ENCODE measurements around the gene PTPN3. TPM values are rescaled to one million over a fixed set of nuclear protein-coding genes. Genes with fewer than 3 reads are reported as not detected.

The PTPN3 gene
- total RNA-seq, 2 donors from 2014 or later, result 16.9 to 20.3 TPM

DNA sequence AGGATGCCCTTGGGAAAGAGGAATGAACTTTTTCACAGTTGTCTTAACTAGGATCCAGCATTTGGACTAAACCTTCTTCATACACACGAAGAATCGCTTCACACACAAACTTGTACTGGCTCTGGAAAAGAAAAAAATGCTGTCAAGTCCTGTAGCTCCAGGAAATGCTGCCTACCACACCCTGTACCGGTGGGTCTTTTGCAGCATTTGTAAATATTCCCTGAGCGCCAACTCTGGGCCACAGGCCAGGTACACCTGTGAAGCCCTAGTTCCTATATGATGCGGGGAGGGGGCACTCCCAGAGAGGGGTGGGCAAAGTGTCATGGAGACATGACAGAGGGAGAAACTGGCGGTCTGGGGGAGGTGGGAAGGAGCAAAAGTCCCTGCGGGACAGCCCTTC, 118.6 kb downstream of the PTPN3 start:
- DNase-seq (ENCODE audit: low spot score), result no peak
- ATAC-seq (ENCODE audit: insufficient number of reproducible peaks, low FRiP score, low read depth), result no peak
- Histone ChIP-seq H3K27ac (no peak overlapping the region), H3K4me3 (no peak overlapping the region), H3K27me3 (replicated peaks; ENCODE audit: insufficient read depth) (no peaks in the 10 kb centered on the region), H3K36me3 (peaks cover 68% of the 10 kb centered on the region), H3K9me3 (no peaks in the 10 kb centered on the region), H3K4me1 (ENCODE audit: control insufficient read depth in 1 of 2, low read depth in 2 of 2) (no peaks in the 10 kb centered on the region)
- TF ChIP-seq, protein P1, sequence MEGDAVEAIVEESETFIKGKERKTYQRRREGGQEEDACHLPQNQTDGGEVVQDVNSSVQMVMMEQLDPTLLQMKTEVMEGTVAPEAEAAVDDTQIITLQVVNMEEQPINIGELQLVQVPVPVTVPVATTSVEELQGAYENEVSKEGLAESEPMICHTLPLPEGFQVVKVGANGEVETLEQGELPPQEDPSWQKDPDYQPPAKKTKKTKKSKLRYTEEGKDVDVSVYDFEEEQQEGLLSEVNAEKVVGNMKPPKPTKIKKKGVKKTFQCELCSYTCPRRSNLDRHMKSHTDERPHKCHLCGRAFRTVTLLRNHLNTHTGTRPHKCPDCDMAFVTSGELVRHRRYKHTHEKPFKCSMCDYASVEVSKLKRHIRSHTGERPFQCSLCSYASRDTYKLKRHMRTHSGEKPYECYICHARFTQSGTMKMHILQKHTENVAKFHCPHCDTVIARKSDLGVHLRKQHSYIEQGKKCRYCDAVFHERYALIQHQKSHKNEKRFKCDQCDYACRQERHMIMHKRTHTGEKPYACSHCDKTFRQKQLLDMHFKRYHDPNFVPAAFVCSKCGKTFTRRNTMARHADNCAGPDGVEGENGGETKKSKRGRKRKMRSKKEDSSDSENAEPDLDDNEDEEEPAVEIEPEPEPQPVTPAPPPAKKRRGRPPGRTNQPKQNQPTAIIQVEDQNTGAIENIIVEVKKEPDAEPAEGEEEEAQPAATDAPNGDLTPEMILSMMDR (IDR thresholded peaks at IDR 0.05), result no peak

GRCh38 chr9:109378316-109378715, 119.8 kb downstream of the PTPN3 start:
- Histone ChIP-seq H3K9me3 (no peaks in the 10 kb centered on the region), H3K4me1 (ENCODE audit: control insufficient read depth in 1 of 2, low read depth in 2 of 2) (no peaks in the 10 kb centered on the region), H3K27ac (no peak overlapping the region), H3K27me3 (replicated peaks; ENCODE audit: insufficient read depth) (no peaks in the 10 kb centered on the region), H3K36me3 (peaks cover 57% of the 10 kb centered on the region), H3K4me3 (no peak overlapping the region)
- DNase-seq (ENCODE audit: low spot score) (no peak), ATAC-seq (ENCODE audit: insufficient number of reproducible peaks, low FRiP score, low read depth) (no peak)
- TF ChIP-seq, protein P1 (IDR thresholded peaks at IDR 0.05), result no peak

DNA sequence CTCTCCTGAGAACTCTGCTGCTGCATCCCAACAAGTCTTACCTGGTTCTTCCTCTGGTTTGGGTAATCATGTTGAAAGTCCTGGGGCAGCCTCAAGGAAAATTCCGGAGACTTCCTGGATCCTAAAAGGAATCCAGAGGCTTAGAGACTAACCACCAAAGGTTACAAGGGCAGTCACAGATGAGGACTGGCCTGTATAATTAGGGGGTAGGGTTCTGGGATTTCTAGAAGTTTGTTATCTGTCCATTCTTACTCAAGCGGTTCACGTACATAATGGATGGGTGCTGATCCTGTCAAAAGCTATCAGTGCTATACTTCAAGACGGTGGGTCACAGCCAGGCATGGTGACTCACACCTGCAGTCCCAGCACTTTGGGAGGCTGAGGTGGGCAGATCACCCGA, 125.9 kb downstream of the PTPN3 start:
- Histone ChIP-seq H3K27me3 (replicated peaks; ENCODE audit: insufficient read depth) (no peaks in the 10 kb centered on the region), H3K36me3 (peaks cover 8% of the 10 kb centered on the region), H3K4me3 (no peak overlapping the region), H3K9me3 (no peaks in the 10 kb centered on the region), H3K27ac (no peak overlapping the region), H3K4me1 (ENCODE audit: control insufficient read depth in 1 of 2, low read depth in 2 of 2) (no peaks in the 10 kb centered on the region)
- TF ChIP-seq, protein P1 (IDR thresholded peaks at IDR 0.05), result no peak
- DNase-seq (ENCODE audit: low spot score), result no peak
- ATAC-seq (ENCODE audit: insufficient number of reproducible peaks, low FRiP score, low read depth), result no peak

- TF ChIP-seq, protein P1 (IDR thresholded peaks at IDR 0.05), result no peak
- Histone ChIP-seq H3K27ac (no peak overlapping the region), H3K9me3 (no peaks in the 10 kb centered on the region), H3K27me3 (replicated peaks; ENCODE audit: insufficient read depth) (no peaks in the 10 kb centered on the region), H3K4me1 (ENCODE audit: control insufficient read depth in 1 of 2, low read depth in 2 of 2) (no peaks in the 10 kb centered on the region), H3K36me3 (peaks cover 5% of the 10 kb centered on the region), H3K4me3 (no peak overlapping the region)
- ATAC-seq (ENCODE audit: insufficient number of reproducible peaks, low FRiP score, low read depth) (no peak), DNase-seq (ENCODE audit: low spot score) (no peak)
Measured at GRCh38 chr9:109371374-109371773, 126.7 kb downstream of the PTPN3 start.

- TF ChIP-seq, protein P1 (IDR thresholded peaks at IDR 0.05), result no peak
- Histone ChIP-seq H3K27ac (no peak overlapping the region), H3K36me3 (no peaks in the 10 kb centered on the region), H3K4me1 (ENCODE audit: control insufficient read depth in 1 of 2, low read depth in 2 of 2) (no peaks in the 10 kb centered on the region), H3K27me3 (replicated peaks; ENCODE audit: insufficient read depth) (no peaks in the 10 kb centered on the region), H3K4me3 (no peak overlapping the region), H3K9me3 (no peaks in the 10 kb centered on the region)
- ATAC-seq (ENCODE audit: insufficient number of reproducible peaks, low FRiP score, low read depth), result no peak
- no peak for DNase-seq (ENCODE audit: low spot score)
Measured at GRCh38 chr9:109369285-109369684, 128.8 kb downstream of the PTPN3 start.
